GM19238 (cell line): ENCODE results near the gene FAM90A26.
"Not testable (repeated sequence)": the region's sequence is repeated elsewhere in the genome, so short reads cannot be mapped to it uniquely, and the experiment has no call there.

ENCODE experiments used
- DNase-seq: peaks from one replicate; pipeline ENCODE4 v3.0.0; 2011; ENCODE audit warnings: low spot score; ENCODE audit not compliant: insufficient read length

Gene FAM90A26

GRCh38 chr4:9155101-9155886 lies 14.9 kb upstream of the FAM90A26 start:
- DNase-seq, result not testable (repeated sequence)

GRCh38 chr4:9158392-9158791 lies 11.8 kb upstream of the FAM90A26 start:
- DNase-seq, result not testable (repeated sequence)

GRCh38 chr4:9160046-9160445 lies 10.2 kb upstream of the FAM90A26 start:
- not testable (repeated sequence) for DNase-seq

- DNase-seq, result not testable (repeated sequence)
Observed at GRCh38 chr4:9165990-9166389, 4.2 kb upstream of the FAM90A26 start.

- DNase-seq, result not testable (repeated sequence)
Observed at GRCh38 chr4:9210357-9210756, 40.1 kb downstream of the FAM90A26 start, which contains the start of gene USP17L10. TSS of gene USP17L10 (plus strand) at chr4:9210657. CDS start at chr4:9210657, 0 bp downstream.

- DNase-seq, result not testable (repeated sequence)
Observed at GRCh38 chr4:9214701-9215100, 44.5 kb downstream of the FAM90A26 start.

- not testable (repeated sequence) for DNase-seq
Observed at GRCh38 chr4:9215105-9215504, 44.9 kb downstream of the FAM90A26 start, which contains the start of gene USP17L11. TSS of gene USP17L11 (plus strand) at chr4:9215405. CDS start at chr4:9215405, 0 bp downstream.

- not testable (repeated sequence) for DNase-seq
Observed at GRCh38 chr4:9219852-9220251, 49.6 kb downstream of the FAM90A26 start, which contains the start of gene USP17L12. TSS of gene USP17L12 (plus strand) at chr4:9220152. CDS start at chr4:9220152, 0 bp downstream.

GRCh38 chr4:9224596-9224995 lies 54.4 kb downstream of the FAM90A26 start, which contains the start of gene USP17L13:
TSS of gene USP17L13 (plus strand) at chr4:9224896. CDS start at chr4:9224896, 0 bp downstream.
- DNase-seq, result not testable (repeated sequence)
